Psoas muscle (tissue), 8 donors: ENCODE measurements around the gene PSTK. TPM values are rescaled to one million over a fixed set of nuclear protein-coding genes. Genes with fewer than 3 reads are reported as not detected.

Experiments used
- ATAC-seq, 4 donors: fragments of 200-7000 bp; cut with Tn5 transposase; one replicate each; pipeline ENCODE4 v1.9.1; 2020; ENCODE audit warnings: moderate library complexity in 3 of 4, mild to moderate bottlenecking in 2 of 4
- DNase-seq, 2 donors: peaks; one replicate each; pipeline ENCODE4 v3.0.0-alpha.2; 2020
- H3K27ac ChIP-seq: fragments of 200-600 bp; one replicate; pipeline ENCODE4 v1.8.0; 2022
- H3K27me3 ChIP-seq, 3 donors: fragments of 200-600 bp in 1 of 3; one replicate each; pipeline versions ENCODE4 v1.6.1 to v1.8.0; 2013 to 2022; ENCODE audit warnings: low read length in 2 of 3, mild to moderate bottlenecking in 2 of 3, moderate library complexity in 1 of 3; ENCODE audit not compliant: insufficient read depth in 3 of 3
- H3K36me3 ChIP-seq, 2 donors: fragments of 200-600 bp in 1 of 2; one replicate each; pipeline versions ENCODE4 v1.6.1 to v1.8.0; 2013 to 2022; ENCODE audit warnings: low read depth in 1 of 2, mild to moderate bottlenecking in 1 of 2, moderate library complexity in 1 of 2; ENCODE audit not compliant: insufficient read depth in 1 of 2
- H3K4me1 ChIP-seq: fragments of 200-600 bp; one replicate; pipeline ENCODE4 v1.8.0; 2022
- H3K4me3 ChIP-seq: fragments of 200-600 bp; one replicate; pipeline ENCODE4 v1.8.0; 2022; ENCODE audit warnings: mild to moderate bottlenecking
- H3K9me3 ChIP-seq: fragments of 200-600 bp; one replicate; pipeline ENCODE4 v1.8.0; 2022
- WGBS, 3 donors: extraction: QIAGEN DNeasy Blood & Tissue Kit; methylation state at CpG; one replicate each; pipeline versions ENCODE4 v1.1.6 to v1.1.7; 2013; 5-methylcytosine and 5-hydroxymethylcytosine counted together
- intact Hi-C, 2 donors: fragments of 100-400 bp; cut with DNase I; formaldehyde crosslinking; loops; one replicate each; pipeline versions ENCODE4 v1.11.0 to v1.14.2; 2022
- polyA plus RNA-seq, 3 donors: library from polyadenylated mRNA; stranded (reverse); fragments of 200-250 nt; gene quantifications; one replicate each; pipeline ENCODE4 v1.2.3, GENCODE V29; 2013
- total RNA-seq, 4 donors: library from RNA; stranded (reverse); fragmentation: NEBNext Ultra II Directional in 2 of 4; extraction: Animal tissue kit (Norgen Biotek cat#: 25700) in 2 of 4; gene quantifications; one replicate each; pipeline versions ENCODE4 v1.2.1 to v1.2.4, GENCODE V29; 2021 to 2023
- TF ChIP-seq, protein P1 (sequence below): fragments of 200-600 bp; IDR thresholded peaks from one replicate; pipeline ENCODE4 v1.8.0; 2022; ENCODE audit warnings: antibody characterized with exemption
- donor health status: healthy with polysubstance abuse.
- donor health status: DM: no; HTN: no; CAD: no; lungs with moderate emphysema.
- donor health status: Bipolar disorder and iron deficiency.
- donor health status: healthy.
- donor health status: DM: yes; HTN: yes; CAD: no.
- donor health status: DM: no; HTN: no; CAD: no.
- donor health status: DM: no; HTN: no; CAD: no.
- donor health status: DM: yes; HTN: yes; CAD: no.

PSTK gene
- total and polyA plus RNA-seq, 7 donors = 3.3 to 8.3 (median 5.2) TPM

DNA sequence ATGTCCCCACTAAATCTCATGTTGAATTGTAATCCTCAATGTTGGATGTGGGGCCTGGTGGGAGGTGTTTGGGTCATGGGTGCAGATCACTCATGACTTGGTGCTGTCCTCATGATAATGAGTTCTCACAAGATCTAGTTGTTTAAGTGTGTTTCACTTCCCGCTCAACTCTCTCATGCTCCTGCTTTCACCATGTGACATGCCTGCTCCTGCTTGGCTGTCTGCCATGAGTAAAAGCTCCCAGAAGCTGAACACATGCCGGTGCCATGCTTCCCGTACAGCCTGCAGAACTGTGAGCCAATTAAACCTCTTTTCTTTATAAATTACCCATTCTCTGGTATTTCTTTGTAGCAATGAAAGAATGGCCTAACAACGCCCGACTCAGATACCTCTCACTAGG is 6.2 kb upstream of the PSTK start:
- 47 to 54% (median 48%) methylated on average over 5 of the region's 5 CpGs for WGBS, 3 donors
- Histone ChIP-seq H3K4me3 (no peak overlapping the region), H3K36me3 (no peaks in the 10 kb centered on the region), H3K9me3 (no peaks in the 10 kb centered on the region), H3K4me1 (no peaks in the 10 kb centered on the region), H3K27ac (no peak overlapping the region), H3K27me3 (no peaks in the 10 kb centered on the region)
- DNase-seq (no peak), ATAC-seq (no peak)
- TF ChIP-seq, protein P1, sequence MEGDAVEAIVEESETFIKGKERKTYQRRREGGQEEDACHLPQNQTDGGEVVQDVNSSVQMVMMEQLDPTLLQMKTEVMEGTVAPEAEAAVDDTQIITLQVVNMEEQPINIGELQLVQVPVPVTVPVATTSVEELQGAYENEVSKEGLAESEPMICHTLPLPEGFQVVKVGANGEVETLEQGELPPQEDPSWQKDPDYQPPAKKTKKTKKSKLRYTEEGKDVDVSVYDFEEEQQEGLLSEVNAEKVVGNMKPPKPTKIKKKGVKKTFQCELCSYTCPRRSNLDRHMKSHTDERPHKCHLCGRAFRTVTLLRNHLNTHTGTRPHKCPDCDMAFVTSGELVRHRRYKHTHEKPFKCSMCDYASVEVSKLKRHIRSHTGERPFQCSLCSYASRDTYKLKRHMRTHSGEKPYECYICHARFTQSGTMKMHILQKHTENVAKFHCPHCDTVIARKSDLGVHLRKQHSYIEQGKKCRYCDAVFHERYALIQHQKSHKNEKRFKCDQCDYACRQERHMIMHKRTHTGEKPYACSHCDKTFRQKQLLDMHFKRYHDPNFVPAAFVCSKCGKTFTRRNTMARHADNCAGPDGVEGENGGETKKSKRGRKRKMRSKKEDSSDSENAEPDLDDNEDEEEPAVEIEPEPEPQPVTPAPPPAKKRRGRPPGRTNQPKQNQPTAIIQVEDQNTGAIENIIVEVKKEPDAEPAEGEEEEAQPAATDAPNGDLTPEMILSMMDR = no peak
- intact Hi-C loops = no loop called here

GRCh38 chr10:122974543-122975064 is 5.6 kb upstream of the PSTK start:
- TF ChIP-seq, protein P1 = no peak
- no peaks in the 10 kb centered on the region for H3K36me3 ChIP-seq
- H3K4me3 ChIP-seq = no peak overlapping the region
- H3K27me3 ChIP-seq = no peaks in the 10 kb centered on the region
- no peak overlapping the region for H3K27ac ChIP-seq
- WGBS, 3 donors = 77 to 89% (median 88%) methylated on average over 3 of the region's 3 CpGs
- H3K9me3 ChIP-seq = no peaks in the 10 kb centered on the region
- ATAC-seq = no peak
- H3K4me1 ChIP-seq = peaks cover 1% of the 10 kb centered on the region
- no peak for DNase-seq
- intact Hi-C loops = no loop called here

GRCh38 chr10:122981066-122981464 is 864 bp downstream of the PSTK start:
- TF ChIP-seq, protein P1 = peak; percentile 22
- Histone ChIP-seq H3K27me3 (no peaks in the 10 kb centered on the region), H3K36me3 (peaks cover 0 to 13% of the 10 kb centered on the region in 2 donors), H3K27ac (no peak overlapping the region), H3K4me1 (peaks cover 9% of the 10 kb centered on the region), H3K9me3 (no peaks in the 10 kb centered on the region), H3K4me3 (peak overlapping the region; percentile 88)
- intact Hi-C loops = no loop called here
- DNase-seq = no peak
- WGBS, 3 donors = 11 to 23% (median 17%) methylated on average over 4 of the region's 4 CpGs
- ATAC-seq = no peak

GRCh38 chr10:122983898-122984297 is 3.7 kb downstream of the PSTK start:
- ATAC-seq (no peak), DNase-seq (no peak)
- no peak overlapping the region for H3K27ac ChIP-seq
- intact Hi-C loops = loop anchor here in 1 of 2 donors (2.0 kb wide), 1 partner anchor 25 kb away; the partner anchor contains the start of genes ACADSB and IKZF5
- H3K4me3 ChIP-seq = no peak overlapping the region
- 96 to 97% (median 97%) methylated on average over 6 of the region's 6 CpGs for WGBS, 3 donors
- H3K36me3 ChIP-seq = peaks cover 0 to 32% of the 10 kb centered on the region in 2 donors
- H3K4me1 ChIP-seq = peaks cover 9% of the 10 kb centered on the region
- TF ChIP-seq, protein P1 = no peak
- no peaks in the 10 kb centered on the region for H3K9me3 ChIP-seq
- no peaks in the 10 kb centered on the region for H3K27me3 ChIP-seq

DNA sequence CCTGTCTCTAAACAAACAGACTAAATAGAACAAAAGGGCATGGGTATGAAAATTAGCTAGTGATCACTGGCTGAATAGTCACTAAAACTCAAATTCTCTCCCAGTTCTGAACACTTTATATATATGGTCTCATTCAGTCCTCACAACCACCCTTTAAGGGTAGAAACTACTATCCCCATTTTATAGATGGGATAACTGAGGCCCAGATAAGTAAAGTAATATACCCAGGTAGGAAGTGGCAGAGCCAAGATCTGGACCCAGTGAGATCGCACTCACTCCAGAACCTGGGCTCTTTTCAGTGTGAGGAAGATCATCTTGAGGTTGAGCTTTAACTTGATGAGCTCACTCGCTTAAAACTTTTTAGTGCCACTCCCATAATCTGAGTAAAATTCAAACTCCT is 4.5 kb downstream of the PSTK start:
- peaks cover 0 to 34% of the 10 kb centered on the region in 2 donors for H3K36me3 ChIP-seq
- no peaks in the 10 kb centered on the region for H3K27me3 ChIP-seq
- H3K9me3 ChIP-seq = no peaks in the 10 kb centered on the region
- TF ChIP-seq, protein P1 = no peak
- ATAC-seq = no peak
- H3K4me3 ChIP-seq = no peak overlapping the region
- no peak for DNase-seq
- H3K27ac ChIP-seq = no peak overlapping the region
- intact Hi-C loops = no loop called here
- WGBS, 3 donors = 95 to 100% (median 98%) methylated on average over 2 of the region's 2 CpGs
- H3K4me1 ChIP-seq = peaks cover 6% of the 10 kb centered on the region
